ENCODE data around the gene GZMA.
"Not testable (repeated sequence)": the region's sequence is repeated elsewhere in the genome, so short reads cannot be mapped to it uniquely, and the experiment has no call there.

DNA sequence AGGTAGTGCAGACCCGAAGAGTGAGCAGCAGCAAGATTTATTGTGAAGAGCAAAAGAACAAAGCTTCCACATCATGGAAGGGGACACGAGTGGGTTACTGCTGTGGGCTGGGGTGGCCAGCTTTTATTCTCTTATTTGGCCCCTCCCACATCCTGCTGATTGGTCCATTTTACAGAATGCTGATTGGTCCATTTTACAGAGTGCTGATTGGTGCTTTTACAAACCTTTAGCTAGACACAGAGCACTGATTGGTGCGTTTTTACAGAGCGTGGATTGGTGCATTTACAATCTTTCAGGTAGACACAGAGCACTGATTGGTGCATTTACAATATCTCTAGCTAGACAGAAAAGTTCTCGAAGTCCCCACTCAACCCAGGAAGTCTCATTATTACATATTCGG is 11.4 kb upstream of the GZMA start:
- TF ChIP-seq CTCF, POLR2A (IDR thresholded peaks at IDR 0.05): not testable (repeated sequence)

All from lower leg skin (tissue), 3 donors.